Cardiac muscle cell (in vitro differentiated cells and primary cell): ENCODE measurements around the gene ZAP70. TPM values are rescaled to one million over a fixed set of nuclear protein-coding genes. Genes with fewer than 3 reads are reported as not detected.
A peak's percentile ranks its signal among the peaks of the same experiment; 100 is the strongest.

Experiments used
- DNase-seq, 2 donors: peaks; one replicate each; pipeline versions ENCODE4 v3.0.0 to v3.0.0-alpha.2; 2010 to 2017; ENCODE audit warnings: low read depth in 1 of 2, low spot score in 1 of 2
- H3K27ac ChIP-seq: fragments of 200-600 bp; sonication (generic); 2 replicates; pipeline ENCODE4 v1.5.1; 2016
- H3K27me3 ChIP-seq: fragments of 200-600 bp; sonication (generic); 2 replicates; pipeline ENCODE4 v1.6.0; 2016; ENCODE audit warnings: control low read depth
- H3K36me3 ChIP-seq: fragments of 200-600 bp; sonication (generic); 2 replicates; pipeline ENCODE4 v1.5.1; 2016; ENCODE audit warnings: control low read depth
- H3K4me1 ChIP-seq: fragments of 200-600 bp; sonication (generic); 2 replicates; pipeline ENCODE4 v1.8.1; 2017; ENCODE audit warnings: low read depth, mild to moderate bottlenecking, mixed run types
- H3K4me3 ChIP-seq: fragments of 200-600 bp; sonication (generic); 2 replicates; pipeline ENCODE4 v1.5.1; 2016; ENCODE audit warnings: mild to moderate bottlenecking
- H3K9me3 ChIP-seq: fragments of 200-600 bp; sonication (generic); 2 replicates; pipeline ENCODE4 v1.5.1; 2017; ENCODE audit warnings: low read depth, mild to moderate bottlenecking, control low read depth
- polyA plus RNA-seq: library from polyadenylated mRNA; unstranded; fragments of >200 nt; fragmentation: Nextera tagmentation; extraction: Ambion mirVana; gene quantifications from 2 replicates; pipeline ENCODE4 v1.2.1, GENCODE V29; 2016
- total RNA-seq: library from RNA; depleted of rRNA; stranded (reverse); fragments of >200 nt; gene quantifications from 2 replicates; pipeline ENCODE4 v1.2.3, GENCODE V29; 2016
- TF ChIP-seq, protein P1 (sequence below): IDR thresholded peaks from 2 replicates; pipeline ENCODE4 v1.5.1; 2012; ENCODE audit warnings: low read depth, mild to moderate bottlenecking, low read length

ZAP70 gene
- total and polyA plus RNA-seq, 2 experiments from 2014 or later, result 3.5 to 7.3 TPM

DNA sequence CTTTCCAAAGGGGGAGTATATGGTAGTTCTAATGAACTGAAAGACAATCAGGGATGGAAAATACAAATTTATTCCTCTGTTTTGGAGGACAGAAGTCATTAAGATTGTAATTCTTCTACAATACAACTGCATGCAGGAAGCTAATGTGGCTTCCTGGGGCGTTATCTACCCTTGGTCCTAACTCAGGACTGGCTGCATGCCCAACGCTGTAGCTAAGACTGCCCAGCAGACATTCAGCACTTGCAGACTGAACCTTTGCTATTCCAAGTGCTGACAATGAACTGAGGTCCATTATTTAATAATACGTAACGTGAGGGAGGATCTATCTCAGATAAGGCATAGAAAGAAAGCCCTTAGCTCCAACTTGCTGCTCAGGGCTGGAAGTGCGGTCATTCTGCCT is 53.2 kb downstream of the ZAP70 start:
- DNase-seq, result peak in 1 of 2 donors; percentile 36
- Histone ChIP-seq H3K36me3 (peaks cover 8% of the 10 kb centered on the region), H3K27me3 (no peaks in the 10 kb centered on the region), H3K9me3 (no peaks in the 10 kb centered on the region), H3K4me3 (no peak overlapping the region), H3K27ac (peak overlapping the region; percentile 73), H3K4me1 (peaks cover 29% of the 10 kb centered on the region)
- TF ChIP-seq, protein P1, sequence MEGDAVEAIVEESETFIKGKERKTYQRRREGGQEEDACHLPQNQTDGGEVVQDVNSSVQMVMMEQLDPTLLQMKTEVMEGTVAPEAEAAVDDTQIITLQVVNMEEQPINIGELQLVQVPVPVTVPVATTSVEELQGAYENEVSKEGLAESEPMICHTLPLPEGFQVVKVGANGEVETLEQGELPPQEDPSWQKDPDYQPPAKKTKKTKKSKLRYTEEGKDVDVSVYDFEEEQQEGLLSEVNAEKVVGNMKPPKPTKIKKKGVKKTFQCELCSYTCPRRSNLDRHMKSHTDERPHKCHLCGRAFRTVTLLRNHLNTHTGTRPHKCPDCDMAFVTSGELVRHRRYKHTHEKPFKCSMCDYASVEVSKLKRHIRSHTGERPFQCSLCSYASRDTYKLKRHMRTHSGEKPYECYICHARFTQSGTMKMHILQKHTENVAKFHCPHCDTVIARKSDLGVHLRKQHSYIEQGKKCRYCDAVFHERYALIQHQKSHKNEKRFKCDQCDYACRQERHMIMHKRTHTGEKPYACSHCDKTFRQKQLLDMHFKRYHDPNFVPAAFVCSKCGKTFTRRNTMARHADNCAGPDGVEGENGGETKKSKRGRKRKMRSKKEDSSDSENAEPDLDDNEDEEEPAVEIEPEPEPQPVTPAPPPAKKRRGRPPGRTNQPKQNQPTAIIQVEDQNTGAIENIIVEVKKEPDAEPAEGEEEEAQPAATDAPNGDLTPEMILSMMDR, result no peak

DNA sequence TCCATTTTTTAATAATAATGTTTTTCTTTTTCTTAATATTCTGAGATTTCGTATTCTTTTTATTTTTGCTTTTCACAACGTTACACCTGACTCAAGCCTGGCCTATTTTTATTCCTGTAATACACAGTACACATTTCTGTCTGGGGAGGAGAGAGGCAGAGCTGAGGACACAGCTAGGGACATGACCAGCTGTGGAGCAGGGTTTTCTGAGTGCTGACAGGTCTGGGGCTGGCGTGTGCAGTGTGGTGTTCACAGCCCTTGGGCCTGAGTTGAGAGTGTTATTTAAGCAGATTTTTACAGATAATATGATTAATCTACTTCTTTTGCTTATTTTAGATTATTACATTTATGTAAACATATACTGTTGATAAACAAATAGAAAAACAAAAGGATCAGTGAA is 55.9 kb downstream of the ZAP70 start:
- Histone ChIP-seq H3K9me3 (no peaks in the 10 kb centered on the region), H3K4me3 (no peak overlapping the region), H3K36me3 (peaks cover 16% of the 10 kb centered on the region), H3K27ac (no peak overlapping the region), H3K4me1 (peaks cover 29% of the 10 kb centered on the region), H3K27me3 (no peaks in the 10 kb centered on the region)
- TF ChIP-seq, protein P1, result no peak
- DNase-seq, result peak in 1 of 2 donors; percentile 74

DNA sequence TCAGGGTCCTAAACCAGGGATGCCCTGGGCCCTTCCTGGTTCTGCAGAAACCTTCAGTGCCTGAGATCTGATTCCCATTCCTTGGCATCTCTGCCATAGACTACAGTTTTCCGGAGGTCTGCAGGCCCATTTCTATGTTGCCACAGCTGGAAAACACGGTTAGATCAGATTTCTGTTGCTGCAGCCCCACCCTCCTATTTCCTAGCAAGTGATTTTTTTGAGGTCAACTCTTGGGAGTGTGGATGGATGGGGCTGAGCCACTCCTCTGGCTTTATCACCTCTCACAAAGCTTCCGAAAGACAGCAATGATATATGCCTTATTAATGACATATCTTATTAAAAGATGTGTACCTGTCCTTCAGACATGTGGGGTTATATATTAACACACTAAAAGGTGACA is 56.3 kb downstream of the ZAP70 start:
- Histone ChIP-seq H3K4me3 (no peak overlapping the region), H3K4me1 (peaks cover 29% of the 10 kb centered on the region), H3K9me3 (no peaks in the 10 kb centered on the region), H3K27ac (no peak overlapping the region), H3K36me3 (peaks cover 16% of the 10 kb centered on the region), H3K27me3 (no peaks in the 10 kb centered on the region)
- TF ChIP-seq, protein P1, result no peak
- no peak for DNase-seq

DNA sequence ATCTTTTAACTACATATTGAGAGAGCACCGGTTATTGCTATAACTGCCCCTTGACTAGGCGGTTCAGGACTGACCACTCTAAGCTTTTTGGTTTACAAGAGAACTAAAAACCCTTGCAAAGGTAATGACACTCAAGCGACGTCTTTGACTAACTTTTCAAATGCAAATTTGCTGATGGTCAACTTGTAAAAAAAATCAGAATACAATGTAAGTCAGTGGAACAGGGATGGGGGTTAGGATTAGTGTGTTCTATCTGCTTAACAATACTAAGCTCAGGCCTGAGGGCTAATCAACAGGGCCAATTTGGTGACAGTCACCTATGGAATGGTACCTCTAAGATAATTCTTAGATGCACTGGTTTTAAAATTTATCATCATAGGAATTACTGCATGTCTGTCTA is 57.1 kb downstream of the ZAP70 start:
- peaks cover 20% of the 10 kb centered on the region for H3K36me3 ChIP-seq
- TF ChIP-seq, protein P1, result no peak
- H3K27ac ChIP-seq, result no peak overlapping the region
- no peak for DNase-seq
- H3K4me3 ChIP-seq, result no peak overlapping the region
- H3K27me3 ChIP-seq, result no peaks in the 10 kb centered on the region
- H3K4me1 ChIP-seq, result peaks cover 28% of the 10 kb centered on the region
- no peaks in the 10 kb centered on the region for H3K9me3 ChIP-seq

- peaks cover 14% of the 10 kb centered on the region for H3K36me3 ChIP-seq
- TF ChIP-seq, protein P1, result peak; percentile 31
- no peak overlapping the region for H3K4me3 ChIP-seq
- DNase-seq, result peak; percentile 3 to 50
- H3K4me1 ChIP-seq, result peaks cover 8% of the 10 kb centered on the region
- no peak overlapping the region for H3K27ac ChIP-seq
- H3K9me3 ChIP-seq, result no peaks in the 10 kb centered on the region
- H3K27me3 ChIP-seq, result no peaks in the 10 kb centered on the region
Measured at GRCh38 chr2:97774425-97774824, 61.0 kb downstream of the ZAP70 start.

DNA sequence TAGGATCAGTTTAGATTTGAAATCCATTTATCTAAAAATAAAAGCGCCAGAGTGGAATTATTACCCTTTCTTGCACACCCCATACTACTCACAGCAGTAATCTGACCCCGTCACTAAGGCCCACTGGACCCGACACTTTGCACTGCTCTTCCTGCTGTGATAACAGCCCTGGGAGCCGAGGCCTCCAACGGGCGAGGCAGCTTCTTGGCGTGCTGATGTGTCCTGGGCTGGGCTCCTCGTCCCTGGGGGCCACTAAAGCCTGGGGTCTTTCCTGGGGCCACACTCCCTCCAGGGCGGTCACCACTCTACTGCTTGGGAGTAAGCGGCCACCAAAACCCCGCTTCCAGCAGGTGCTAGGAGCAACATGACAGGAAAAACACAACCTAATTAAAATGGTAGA is 61.7 kb downstream of the ZAP70 start:
- Histone ChIP-seq H3K9me3 (no peaks in the 10 kb centered on the region), H3K4me3 (no peak overlapping the region), H3K4me1 (peaks cover 3% of the 10 kb centered on the region), H3K27me3 (no peaks in the 10 kb centered on the region), H3K36me3 (peaks cover 14% of the 10 kb centered on the region), H3K27ac (no peak overlapping the region)
- DNase-seq, result no peak
- TF ChIP-seq, protein P1, result no peak
